ENCODE data around the gene DHCR24.

DHCR24 gene

DNA sequence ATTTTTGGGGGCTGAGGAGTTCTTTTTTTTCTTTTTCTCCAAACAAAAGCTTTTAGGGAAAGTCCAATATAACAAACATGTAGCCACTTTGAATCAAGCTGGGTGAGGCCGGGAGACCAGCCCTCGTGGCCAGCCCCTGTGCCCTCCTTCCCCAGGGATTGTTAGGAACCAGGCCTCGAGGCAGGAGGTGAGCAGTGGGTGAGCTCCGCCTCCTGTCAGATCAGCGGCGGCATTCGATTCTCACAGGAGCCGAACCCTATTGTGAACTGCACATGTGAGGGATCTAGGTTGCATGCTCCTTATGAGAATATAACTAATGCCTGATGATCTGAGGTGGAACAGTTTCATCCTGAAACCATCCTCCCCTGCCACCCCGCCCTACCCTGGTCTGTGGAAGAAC lies 44.0 kb downstream of the DHCR24 start:
- no peak for DNase-seq

DNA sequence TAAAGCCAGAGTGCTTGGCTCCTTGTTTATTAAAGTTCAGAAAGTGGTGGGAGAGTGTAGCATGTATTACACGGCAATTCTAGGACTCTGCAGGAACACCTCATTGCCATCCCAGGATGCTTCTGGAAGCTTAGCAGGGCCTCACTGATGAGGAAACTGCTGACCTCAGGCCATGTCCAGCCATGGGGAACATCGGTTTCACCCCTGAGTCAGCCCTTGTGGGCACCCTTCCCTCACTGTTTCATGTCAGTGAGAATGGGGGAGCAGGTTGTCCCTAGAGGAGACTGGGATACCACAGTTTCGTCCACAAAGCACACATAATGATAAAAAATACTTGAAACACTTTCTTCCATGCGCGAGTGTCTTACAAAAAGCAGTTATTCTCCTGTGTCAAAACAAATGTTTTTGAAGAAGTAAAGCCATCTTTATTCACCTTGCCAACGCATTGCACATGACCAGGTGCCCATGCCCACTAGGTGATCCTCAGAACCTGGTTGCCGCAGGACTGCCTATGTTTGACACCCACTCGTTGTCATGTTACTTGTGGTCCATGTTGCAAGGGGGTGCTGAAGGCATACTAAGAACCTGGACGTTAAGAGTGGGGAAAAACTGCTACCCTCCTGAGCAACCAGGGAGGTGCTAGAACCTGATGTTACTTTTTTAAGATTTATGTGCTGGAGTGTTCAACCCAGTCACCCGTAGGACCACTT lies 44.6 kb downstream of the DHCR24 start:
- no peak for DNase-seq

DNA sequence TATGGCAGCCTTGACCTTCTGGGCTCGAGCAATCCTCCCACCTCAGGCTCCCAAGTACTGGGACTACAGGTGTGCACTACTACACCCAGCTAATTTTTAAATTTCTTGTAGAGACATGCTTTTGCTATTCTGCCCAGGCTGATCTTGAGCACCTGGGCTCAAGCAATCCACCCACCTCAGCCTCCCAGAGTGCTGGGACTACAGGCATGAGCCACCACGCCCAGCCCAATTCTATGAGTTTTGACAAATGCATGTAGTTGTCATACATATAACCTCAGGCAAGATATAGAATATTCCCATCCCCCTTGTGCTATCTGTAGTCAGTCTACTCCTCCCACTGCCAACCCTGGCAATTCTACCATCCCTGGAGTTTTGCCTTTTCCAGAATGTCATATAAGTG lies 47.2 kb downstream of the DHCR24 start:
- no peak for DNase-seq

DNA sequence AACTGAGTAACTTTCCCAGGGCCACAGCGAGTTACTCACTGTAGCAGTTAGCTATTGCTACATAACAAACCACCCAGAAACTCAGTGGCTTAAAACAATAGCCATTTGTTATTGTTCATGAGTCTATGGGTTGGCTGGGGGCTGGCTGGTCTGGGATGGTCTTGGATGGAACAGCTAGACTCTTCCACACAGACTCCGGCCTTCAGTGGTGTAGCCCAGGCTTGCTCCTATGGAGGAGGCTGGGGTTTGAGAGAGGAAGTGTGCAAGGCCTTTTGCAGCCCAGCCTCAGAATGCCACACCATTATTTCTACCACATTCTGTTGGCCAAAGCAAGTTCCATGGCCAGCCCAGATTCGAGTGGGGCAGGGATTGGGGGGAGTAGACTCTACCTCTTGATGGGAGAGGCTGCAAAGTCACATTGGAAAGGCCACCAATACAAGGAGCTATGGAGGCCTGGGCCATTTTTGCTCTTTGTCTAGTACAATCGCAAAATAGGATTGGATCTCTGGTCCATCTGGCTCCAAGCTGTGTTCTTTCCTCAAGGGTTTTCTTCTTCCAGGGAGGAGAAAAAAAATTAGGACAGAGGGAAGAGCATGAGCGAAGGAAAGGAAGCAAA lies 48.3 kb downstream of the DHCR24 start:
- DNase-seq, result no peak

DNA sequence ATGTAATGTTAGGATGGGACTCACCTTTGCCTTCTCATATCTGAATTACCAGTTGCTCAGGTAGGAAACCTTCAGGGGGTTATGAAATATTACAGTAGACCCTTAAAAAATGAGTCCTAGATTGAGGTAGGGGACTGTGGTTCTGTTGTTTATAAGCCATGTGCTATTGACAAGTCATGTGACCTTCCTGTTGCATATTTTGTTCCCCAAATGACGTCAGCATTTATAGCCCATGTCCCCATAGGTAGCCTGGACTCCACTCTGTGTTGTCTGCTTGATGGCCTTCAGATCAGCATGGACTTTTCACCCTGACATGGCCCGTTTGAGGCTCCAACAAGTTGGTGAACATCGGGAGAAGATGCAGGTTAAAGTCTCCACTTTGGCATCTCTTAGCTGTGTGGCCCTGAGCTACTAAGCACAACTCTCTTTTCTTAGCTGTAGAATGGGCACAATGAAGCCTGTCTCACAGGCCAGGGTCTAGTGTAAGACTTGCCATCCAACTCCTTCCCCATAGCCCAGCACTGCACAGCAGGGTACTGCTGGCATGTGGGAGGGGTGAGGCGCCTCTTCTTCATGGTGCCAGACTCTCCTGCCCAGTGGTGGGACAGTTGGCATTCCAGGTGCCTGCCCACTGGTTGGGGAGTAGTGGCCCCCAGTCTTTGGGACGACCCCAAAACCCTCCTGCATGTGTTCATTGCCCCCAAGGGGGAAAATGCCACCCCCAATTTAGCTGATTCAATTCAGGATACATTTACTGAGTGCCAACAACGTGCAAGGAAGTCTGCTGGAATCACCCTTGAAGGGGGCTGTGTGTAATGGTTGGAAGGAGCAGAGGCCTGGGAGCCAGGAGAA lies 49.8 kb downstream of the DHCR24 start:
- no peak for DNase-seq

DNA sequence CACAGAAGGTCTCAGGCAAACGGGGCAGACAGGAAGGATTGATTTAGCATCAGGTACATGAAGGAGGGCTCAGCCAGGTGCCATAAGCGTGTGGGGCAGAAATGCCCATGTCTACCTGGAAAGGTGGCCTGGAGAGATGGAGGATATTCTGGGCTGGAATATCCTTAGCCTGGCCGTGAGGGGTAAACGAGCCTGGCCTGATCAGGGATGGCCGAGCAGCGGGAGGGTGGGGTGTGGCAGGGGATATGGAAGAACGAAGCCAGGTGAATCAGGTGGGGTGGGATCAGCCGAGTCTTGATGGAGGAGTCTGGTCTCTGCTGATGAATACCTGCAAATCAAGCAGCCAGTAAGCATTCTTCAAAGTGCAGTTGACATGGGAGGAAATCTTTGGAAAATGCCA lies 50.4 kb downstream of the DHCR24 start:
- no peak for DNase-seq

DNA sequence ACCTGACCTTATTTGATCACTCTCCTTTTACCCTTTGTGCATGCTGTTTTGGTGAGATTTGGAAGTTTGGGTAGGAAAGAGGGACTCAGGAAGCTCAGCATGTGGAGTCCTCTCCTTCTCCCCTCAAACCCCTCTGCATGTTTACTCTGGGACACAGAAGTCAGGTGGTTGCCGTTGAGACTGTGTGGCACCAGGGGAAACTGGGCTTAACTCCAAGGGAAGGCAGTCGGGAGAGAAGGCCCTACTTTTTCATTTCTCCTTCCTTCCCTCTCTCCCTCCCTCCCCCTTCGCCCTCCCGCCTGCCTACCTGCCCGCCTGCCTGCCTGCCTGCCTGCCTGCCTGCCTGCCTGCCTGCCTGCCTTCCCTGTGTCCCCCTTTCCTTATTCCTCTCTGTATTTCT lies 51.0 kb downstream of the DHCR24 start:
- no peak for DNase-seq

DNA sequence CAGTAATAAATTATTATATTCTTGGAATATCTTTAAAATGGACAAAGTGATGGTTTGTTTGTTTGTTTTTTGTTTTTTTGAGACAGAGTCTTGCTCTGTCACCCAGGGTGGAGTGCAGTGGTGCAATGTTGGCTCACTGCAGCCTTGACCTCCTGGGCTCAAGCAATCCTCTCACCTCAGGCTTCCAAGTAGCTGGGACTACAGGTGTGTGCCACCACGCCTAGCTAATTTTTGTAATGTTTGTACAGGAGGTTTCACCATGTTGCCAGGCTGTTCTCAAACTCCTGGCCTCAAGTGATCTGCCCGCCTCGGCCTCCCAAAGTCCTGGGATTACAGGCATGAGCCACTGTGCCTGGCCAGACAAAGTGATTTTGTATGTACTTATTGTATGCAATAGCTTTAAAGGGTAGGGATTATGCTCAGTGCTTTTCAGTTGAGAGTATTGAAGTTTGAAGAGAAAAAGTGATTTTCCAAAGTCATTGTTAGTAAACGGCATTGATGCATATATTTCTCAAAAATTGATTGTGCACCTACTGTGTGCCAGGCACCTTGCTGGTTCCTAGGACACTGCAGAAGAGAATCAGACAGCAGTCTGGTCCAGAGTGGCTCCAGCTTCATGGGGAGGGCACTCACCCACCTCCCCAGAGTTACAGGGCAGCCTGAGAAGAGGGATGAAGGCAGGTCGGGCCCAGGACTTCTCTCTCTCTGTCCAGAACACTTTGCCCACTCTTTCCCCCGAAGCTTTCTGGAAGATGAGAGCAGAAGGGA lies 51.7 kb downstream of the DHCR24 start:
- DNase-seq, result no peak

DNA sequence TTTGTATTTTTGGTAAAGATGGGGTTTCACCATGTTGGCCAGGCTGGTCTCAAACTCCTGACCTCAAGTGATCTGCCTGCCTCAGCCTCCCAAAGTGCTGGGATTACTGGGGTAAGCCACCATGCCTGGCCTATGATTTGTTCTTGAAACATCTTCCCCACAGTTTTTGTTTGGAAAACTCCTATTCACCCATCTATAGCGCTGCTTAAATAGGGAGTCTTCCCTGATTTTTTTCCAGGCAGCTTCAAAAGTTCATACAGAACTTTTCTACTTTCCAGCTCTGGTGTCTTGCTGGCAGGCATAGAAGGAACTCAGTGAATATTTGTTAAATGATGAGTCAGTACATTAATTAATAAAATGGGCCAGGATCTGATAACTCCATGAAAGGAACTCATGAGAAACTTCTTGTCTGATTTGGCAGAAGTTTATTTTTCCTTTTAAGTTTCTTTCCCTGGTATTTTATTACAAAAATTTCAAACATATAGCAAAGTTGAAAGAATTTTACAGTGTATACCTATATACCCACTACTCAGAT lies 52.9 kb downstream of the DHCR24 start:
- DNase-seq, result no peak

DNA sequence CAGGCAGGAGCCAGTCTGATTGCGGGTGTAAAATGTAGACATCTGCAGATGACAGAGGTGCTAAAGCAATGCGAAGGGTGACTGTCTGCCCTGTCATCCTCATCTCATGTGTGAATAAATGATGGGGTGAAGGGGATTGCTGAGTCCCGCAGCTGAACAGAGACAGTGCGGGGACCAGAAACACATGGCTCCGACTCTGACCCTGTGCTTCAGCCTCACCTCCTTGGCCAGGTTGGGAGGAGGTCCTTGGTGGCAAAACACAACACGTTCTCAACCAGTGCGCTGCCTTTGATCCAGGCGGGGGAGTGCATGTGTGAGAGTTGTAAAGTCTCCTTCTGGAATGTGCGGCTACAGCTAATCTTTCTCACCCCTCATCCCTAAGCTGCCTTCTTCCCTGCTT lies 53.9 kb downstream of the DHCR24 start:
- DNase-seq, result no peak

DNA sequence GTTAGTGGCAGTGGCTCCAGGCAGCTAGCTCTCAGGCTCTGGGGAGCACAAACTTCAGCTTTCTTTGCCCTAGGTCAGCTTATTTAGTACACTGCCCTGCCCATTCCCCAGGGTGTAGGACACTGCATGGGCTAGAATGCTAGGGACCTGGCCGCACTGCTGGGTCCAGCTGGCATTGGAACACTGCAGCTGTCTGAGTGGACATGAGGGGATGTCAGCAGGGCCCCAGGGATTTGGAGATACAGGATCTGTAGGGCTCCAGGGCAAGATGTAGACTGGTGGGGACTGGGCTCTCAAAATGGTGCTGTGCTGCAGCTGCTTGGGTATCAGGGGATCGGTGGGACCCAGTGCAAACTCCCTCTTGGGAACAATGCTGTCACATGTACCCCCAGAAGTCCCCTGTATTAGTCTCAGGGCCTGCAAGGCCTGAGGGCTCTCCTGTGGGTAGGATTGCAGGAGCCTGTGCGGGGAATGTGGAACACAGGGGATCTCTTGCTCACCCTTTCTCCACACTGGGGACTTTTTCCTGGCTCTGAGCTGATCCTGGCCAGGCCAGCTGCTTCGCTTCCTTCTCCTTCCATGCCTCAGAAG lies 60.7 kb downstream of the DHCR24 start:
- no peak for DNase-seq

DNA sequence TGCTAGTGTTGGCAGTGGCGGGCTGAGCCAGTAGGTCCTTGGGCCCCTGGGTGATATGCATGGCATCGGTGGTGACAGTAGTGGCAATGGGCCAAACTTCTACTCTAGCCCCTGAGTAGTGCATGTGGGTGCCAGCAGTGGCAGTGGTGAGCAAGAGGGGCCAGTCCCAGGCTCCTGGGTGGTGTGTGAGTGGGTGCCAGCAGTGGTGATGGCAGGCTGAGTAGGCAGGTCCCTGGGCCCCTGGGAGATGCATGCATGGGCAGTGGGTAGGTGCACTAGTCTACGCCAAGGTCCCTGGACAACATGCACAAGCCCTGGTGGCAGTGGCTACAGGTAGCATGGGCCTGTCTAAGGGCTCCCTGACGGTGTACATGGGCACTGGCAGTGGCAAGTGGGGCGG lies 61.3 kb downstream of the DHCR24 start:
- no peak for DNase-seq

DNA sequence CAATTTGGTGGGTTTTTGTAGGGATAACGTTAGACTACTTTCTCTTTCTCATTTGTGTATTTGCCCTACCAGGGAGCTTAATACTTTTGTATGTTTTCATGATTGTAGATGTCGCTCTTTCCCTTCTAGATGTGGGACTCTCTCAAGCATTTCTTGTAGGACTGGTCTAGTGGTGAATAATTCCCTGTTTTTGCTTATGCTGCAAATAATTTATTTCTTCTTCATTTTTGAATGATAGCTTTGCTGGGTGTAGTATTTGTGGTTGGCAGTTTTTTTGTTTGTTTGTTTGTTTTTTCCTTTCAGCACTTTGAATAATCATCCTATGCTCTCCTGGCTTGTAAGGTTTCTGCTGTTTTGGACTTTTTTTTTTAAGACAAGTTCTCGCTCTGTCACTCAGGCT lies 63.3 kb downstream of the DHCR24 start:
- no peak for DNase-seq

DNA sequence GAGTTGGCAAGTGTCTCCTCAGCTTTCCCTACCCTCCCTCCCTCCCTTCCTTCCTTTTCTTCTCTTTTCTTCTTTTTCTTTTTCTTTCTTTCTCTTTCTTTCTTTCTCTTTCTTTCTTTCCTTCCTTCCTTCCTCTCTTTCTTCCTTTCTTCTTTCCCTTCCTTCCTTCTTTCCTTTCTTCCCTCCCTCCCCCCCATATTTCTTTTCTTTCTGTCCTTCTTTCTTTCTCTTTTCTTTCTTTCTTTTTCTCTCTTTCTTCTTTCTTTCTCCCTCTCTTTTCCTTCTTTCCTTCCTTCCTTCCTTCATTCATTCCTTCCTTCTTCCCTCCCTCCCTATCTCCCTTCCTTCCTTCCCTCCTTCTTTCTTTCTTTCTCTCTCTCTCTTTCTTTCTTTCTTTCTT lies 67.3 kb downstream of the DHCR24 start:
- no peak for DNase-seq

DNA sequence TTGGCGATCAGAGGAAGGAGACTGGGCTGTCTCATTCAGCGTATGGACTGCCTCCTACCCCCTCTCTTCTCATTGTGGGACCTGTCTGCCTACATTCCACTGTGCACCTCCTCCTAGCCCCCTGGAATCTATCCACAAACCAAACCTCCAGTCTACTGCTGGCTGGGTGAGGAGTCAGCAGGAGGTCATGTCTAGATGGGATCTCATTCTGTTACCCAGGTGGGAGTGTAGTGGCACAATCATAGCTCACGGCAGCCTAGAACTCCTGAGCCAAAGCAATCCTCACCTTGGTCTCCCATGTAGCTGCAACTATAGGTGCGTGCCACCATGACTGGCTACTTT lies 67.8 kb downstream of the DHCR24 start:
- DNase-seq, result no peak

DNA sequence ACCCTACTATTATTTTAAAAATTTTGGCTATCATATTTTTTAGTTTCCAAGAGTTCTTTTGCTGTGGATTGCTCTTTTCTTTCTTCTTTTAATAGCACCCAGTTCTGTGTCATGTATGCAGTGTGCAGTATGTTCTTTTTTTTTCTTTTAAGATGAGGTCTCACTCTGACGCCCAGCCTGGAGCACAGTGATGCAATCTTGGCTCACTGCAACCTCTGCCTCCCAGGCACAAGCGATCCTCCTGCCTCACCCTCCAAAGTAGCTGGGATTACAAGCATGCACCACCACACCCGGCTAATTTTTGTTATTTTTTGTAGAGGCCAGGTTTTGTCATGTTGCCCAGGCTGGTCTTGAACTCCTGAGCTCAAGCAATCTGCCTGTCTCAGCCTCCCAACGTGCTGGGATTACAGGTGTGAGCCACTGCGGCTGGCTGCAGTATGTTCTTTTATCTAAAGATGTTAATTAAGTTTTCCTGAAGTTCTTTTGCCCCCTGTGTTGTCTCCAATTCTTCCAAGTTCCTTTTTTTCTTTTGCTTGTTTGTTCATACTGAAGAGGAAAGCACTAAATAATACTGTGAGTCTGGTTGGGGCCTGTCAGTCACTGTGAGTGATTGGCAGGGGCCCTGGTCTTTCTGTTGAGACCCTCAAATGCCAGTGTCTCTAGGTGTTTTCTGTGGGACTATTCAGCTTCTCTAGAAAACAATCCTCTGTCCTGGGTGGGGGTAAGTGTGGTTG lies 68.4 kb downstream of the DHCR24 start:
- no peak for DNase-seq

DNA sequence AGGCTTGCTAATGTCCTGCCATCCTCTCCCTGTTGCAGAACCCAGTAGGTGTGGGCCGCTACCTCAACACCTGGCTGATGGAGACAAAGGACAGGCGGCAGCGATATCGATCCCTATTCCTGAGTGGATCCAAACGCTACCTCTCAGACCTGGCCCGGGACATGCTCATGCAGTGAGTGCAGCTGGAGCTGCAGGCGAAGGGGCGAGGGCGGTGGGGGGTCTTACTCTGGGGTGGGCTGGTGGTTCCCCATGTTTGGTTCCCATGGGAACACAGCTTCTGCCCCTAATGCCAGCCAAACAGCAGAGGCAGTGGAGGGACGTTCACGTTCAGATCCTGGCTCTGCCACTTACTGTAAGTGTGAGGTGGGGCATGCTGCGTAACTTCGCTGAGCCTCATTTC lies 70.0 kb downstream of the DHCR24 start:
- no peak for DNase-seq

DNA sequence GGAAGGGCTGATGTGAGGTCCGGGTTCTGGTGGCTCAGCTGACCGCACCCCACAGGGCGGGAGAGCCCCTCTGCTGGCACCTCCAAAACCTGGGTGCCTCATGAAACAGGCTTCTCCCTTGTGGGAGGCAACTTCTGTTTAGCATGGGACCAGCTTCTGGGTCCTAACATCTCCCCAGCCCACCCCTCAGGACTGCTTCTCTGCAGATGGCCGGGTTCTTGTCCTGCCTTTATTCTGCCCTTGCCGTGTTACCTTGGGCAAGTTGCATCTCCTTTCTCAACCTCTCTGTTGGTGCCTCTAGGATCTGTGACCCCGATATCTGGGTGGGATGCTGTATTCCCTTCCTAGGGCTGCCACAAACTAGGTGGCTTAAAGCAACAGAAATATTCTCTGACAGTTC lies 70.9 kb downstream of the DHCR24 start:
- DNase-seq, result no peak

DNA sequence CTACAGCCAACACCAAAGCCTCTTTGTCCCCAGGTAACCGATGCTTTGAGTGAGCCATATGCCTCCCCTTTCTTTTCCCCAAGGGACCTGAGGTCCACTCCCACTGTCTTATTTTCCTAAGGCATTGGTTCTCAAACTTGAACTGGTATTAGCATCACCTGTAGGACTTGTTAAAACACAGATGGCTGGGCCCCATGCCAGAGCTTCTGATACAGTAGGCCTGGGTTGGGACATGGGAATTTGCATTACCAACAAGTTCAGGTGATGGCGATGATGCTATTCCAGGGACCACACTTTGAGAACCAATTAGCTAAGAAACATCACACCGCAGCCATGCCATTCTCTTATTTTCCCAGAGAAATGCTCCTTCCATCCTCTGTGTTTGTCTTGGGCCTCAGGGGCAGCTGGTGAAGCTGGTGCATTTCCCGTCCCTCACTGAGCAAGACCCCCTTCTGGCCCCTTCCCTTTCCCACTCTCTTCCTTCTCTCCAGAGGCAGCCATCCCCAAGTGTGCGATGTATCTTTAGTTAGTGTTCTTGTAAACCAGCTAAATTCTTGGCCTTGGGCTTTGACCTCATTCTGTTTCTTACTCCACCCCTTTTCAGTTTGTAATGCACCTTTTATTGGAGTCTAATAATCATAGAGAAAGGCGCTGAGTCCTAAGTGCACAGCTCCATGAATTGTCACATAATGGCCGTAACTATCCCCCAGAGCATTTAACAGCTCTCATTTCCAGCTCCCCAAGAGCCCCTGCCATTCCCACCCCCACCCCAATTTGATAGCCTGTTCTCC lies 71.7 kb downstream of the DHCR24 start:
- no peak for DNase-seq

DNA sequence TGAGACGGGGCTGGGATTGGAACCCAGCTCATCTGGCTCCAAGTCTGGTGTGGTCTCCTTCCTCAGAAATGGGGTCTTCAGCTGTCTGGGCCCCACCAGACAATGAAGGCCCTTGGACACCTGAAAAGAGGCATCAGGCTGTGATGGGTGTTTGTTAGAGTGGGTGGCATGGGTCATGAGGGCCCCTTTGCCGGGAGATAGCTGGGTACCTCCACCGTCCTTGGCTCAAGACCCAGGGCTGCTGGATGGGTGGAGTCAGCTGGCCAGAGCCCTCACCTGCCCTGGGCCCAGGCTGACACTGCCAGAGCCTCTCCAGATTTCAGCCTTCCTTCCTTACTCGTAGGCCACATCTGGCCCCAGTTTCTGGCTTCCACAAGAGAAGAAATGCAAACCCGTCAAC lies 72.4 kb downstream of the DHCR24 start:
- DNase-seq, result no peak

DNA sequence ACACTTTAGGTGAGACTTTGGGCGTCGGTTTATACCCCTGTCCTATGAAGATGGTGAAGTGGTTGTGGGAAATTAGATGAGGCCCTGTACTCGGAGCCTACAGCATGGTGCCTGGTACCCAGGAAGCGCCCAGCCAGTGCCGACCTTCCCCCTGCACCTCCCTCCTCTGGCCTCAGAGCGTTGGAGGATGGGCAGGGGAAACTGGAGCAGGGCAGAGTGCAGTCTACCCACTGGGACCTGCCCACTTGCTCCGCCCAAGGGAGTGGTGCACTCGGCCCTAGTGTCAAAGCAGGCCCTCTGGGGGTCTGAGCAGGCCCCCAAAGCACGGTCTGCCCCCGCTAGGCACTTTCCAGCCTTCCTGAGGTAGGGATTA lies 72.9 kb downstream of the DHCR24 start:
- no peak for DNase-seq
